Measurements from ENCODE around the gene TMEM131L. TPM values are rescaled to one million over a fixed set of nuclear protein-coding genes. Genes with fewer than 3 reads are reported as not detected.
A peak's percentile ranks its signal among the peaks of the same experiment; 100 is the strongest.

The TMEM131L gene
- total and polyA plus RNA-seq, 12 donors, result 2.7 to 33.6 (median 18.5) TPM

DNA sequence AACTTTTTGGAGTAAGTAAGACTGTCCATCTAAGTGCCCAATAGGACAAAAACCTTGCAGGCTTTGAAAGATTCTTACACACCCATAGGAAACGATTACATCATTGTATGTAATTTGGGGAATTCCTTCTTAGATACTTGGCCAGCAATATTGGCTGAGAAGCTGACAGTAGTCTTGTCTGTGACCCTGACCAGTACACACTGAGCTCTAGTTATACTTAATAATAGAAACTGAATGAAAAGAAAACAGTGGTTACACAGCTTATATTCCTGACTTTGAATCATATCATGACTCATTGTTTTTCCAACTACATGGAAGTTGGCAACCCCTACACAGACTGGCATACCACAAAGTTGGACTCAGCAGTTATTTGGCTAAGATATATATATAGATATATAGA is 210.8 kb downstream of the TMEM131L start:
- H3K27ac ChIP-seq, result peak overlapping the region in 1 of 10 donors; percentile 12
- ATAC-seq, result peak in 3 of 8 donors; percentile 24 to 58 (median 30)
- no peak for TF ChIP-seq CTCF (IDR thresholded peaks at IDR 0.05)

GRCh38 chr4:153679486-153679885 is 213.3 kb downstream of the TMEM131L start:
- intact Hi-C loops (cut with DNase I), result no loop called here
- Histone ChIP-seq H3K9me3 (peaks cover 0 to 24% (median 15%) of the 10 kb centered on the region in 11 donors), H3K4me1 (peaks cover 2 to 26% (median 8%) of the 10 kb centered on the region in 9 donors), H3K36me3 (no peaks in the 10 kb centered on the region), H3K27ac (no peak overlapping the region), H3K4me3 (no peak overlapping the region), H3K27me3 (peaks cover 0 to 17% (median 8%) of the 10 kb centered on the region in 7 donors)
- no peak for TF ChIP-seq CTCF (IDR thresholded peaks at IDR 0.05)
- DNase-seq, result no peak
- ATAC-seq, result peak in 1 of 8 donors; percentile 30
- 68 to 80% methylated on average over 6 of the region's 6 CpGs for WGBS, 2 donors

More for the DNA sequence above, 210.8 kb downstream of the TMEM131L start:
- intact Hi-C loops (cut with DNase I), result no loop called here
- no peak for DNase-seq
- no peaks in the 10 kb centered on the region for H3K36me3 ChIP-seq
- H3K4me3 ChIP-seq, result no peak overlapping the region
- WGBS, 2 donors, result 29 to 64% methylated on average over 1 of the region's 1 CpG
- H3K9me3 ChIP-seq, result peaks cover 0 to 42% (median 19%) of the 10 kb centered on the region in 11 donors
- peaks cover 0 to 15% (median 0%) of the 10 kb centered on the region in 9 donors for H3K4me1 ChIP-seq
- H3K27me3 ChIP-seq, result no peaks in the 10 kb centered on the region

GRCh38 chr4:153683763-153684181 is 217.6 kb downstream of the TMEM131L start:
- Histone ChIP-seq H3K4me3 (peak overlapping the region; percentile 56 to 83 (median 65)), H3K27me3 (peaks cover 0 to 34% (median 23%) of the 10 kb centered on the region in 7 donors), H3K27ac (peak overlapping the region in 4 of 10 donors; percentile 59 to 94 (median 60)), H3K9me3 (peaks cover 0 to 14% (median 8%) of the 10 kb centered on the region in 11 donors), H3K36me3 (peaks cover 0 to 15% (median 0%) of the 10 kb centered on the region in 9 donors), H3K4me1 (peaks cover 3 to 23% (median 14%) of the 10 kb centered on the region in 9 donors)
- DNase-seq, result no peak
- 10 to 11% methylated on average over 27 of the region's 27 CpGs for WGBS, 2 donors
- intact Hi-C loops (cut with DNase I), result no loop called here
- ATAC-seq, result peak in 1 of 8 donors; percentile 8
- TF ChIP-seq CTCF (IDR thresholded peaks at IDR 0.05), result no peak

DNA sequence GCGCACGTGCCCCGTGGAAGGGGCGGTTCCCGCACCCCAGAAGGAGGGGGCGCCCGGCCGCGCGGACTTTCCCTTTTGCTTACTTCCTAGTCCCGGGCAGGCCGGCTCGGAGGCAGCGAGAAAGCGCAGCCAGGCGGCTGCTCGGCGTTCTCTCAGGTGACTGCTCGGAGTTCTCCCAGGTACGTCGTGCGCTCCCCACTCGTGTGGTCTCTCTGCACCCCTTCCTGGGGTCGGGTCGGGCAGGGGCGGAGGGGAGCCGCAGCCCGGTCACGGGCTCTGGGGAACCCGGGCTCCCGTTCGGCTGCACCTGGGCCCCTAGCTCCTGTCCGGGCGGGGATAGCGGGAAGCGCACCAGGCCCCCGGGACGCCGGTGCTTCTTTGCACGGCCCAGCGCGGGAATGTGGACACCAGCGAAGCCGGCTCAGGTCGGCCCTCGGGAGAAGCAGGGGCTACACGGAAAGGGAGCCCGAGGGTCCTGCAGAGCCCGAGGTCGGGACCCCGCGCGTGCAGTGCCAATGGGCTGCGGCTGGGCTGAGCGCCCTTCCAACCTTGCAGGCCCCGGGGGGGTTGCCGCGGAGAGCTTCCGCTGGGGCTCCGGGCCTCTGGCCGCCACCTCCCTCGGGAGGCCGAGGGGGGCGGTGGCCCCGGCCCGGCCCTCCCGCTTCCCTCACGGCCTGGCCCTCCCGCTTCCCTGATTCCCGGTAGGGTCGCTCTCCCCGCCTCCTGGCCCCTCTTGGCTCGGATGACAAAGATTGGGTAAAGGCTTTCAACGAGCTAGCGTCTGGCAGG is 218.2 kb downstream of the TMEM131L start, which contains the start of gene TLR2:
Gene TLR2, plus strand, starts transcription at position 99 of the 789 bp plus-strand sequence. CDS start 18,628 bp downstream, outside the sequence.
- peaks cover 0 to 20% (median 11%) of the 10 kb centered on the region in 11 donors for H3K9me3 ChIP-seq
- intact Hi-C loops (cut with DNase I), result no loop called here
- 0% methylated on average over 68 to 75 of the region's 75 CpGs for WGBS, 2 donors
- peak within 1 kb of the TSS; percentile 56 to 83 (median 65) for H3K4me3 ChIP-seq
- peak; percentile 47 to 69 for DNase-seq
- no peak for TF ChIP-seq CTCF (IDR thresholded peaks at IDR 0.05)
- H3K36me3 ChIP-seq, result peaks cover 0 to 21% (median 0%) of the 10 kb centered on the region in 9 donors
- H3K27me3 ChIP-seq, result peaks cover 0 to 34% (median 23%) of the 10 kb centered on the region in 7 donors
- H3K4me1 ChIP-seq, result peaks cover 3 to 23% (median 14%) of the 10 kb centered on the region in 9 donors
- ATAC-seq, result peak; percentile 75 to 95 (median 92)
- peak within 1 kb of the TSS in 7 of 10 donors; percentile 31 to 94 (median 59) for H3K27ac ChIP-seq
